ENCODE data around the gene QSOX1.

Gene QSOX1

GRCh38 chr1:180144659-180145357 lies 9.9 kb upstream of the QSOX1 start:
- DNase-seq (ENCODE audit: low read depth in 1 of 2, low spot score in 1 of 2), result no peak

GRCh38 chr1:180145446-180145845 lies 9.2 kb upstream of the QSOX1 start:
- DNase-seq (ENCODE audit: low read depth in 1 of 2, low spot score in 1 of 2), result no peak

- DNase-seq (ENCODE audit: low read depth in 1 of 2, low spot score in 1 of 2), result no peak
These were observed 3.7 kb upstream of the QSOX1 start for GRCh38 chr1:180150982-180151381.

- DNase-seq (ENCODE audit: low read depth in 1 of 2, low spot score in 1 of 2), result no peak
These were observed 3.2 kb upstream of the QSOX1 start for GRCh38 chr1:180151508-180151907.

GRCh38 chr1:180152588-180152987 lies 2.1 kb upstream of the QSOX1 start:
- no peak for DNase-seq (ENCODE audit: low read depth in 1 of 2, low spot score in 1 of 2)

GRCh38 chr1:180153032-180153431 lies 1.6 kb upstream of the QSOX1 start:
- DNase-seq (ENCODE audit: low read depth in 1 of 2, low spot score in 1 of 2), result no peak

GRCh38 chr1:180154003-180154324 lies 705 bp upstream of the QSOX1 start:
- DNase-seq (ENCODE audit: low read depth in 1 of 2, low spot score in 1 of 2), result no peak

- DNase-seq (ENCODE audit: low read depth in 1 of 2, low spot score in 1 of 2), result no peak
These were observed 563 bp downstream of the QSOX1 start for GRCh38 chr1:180155182-180155682.

- DNase-seq (ENCODE audit: low read depth in 1 of 2, low spot score in 1 of 2), result no peak
These were observed 1.5 kb downstream of the QSOX1 start for GRCh38 chr1:180156201-180156600.

GRCh38 chr1:180156631-180157091 lies 2.0 kb downstream of the QSOX1 start:
- no peak for DNase-seq (ENCODE audit: low read depth in 1 of 2, low spot score in 1 of 2)

GRCh38 chr1:180157108-180157507 lies 2.4 kb downstream of the QSOX1 start:
- DNase-seq (ENCODE audit: low read depth in 1 of 2, low spot score in 1 of 2), result no peak

GRCh38 chr1:180157576-180158057 lies 2.9 kb downstream of the QSOX1 start:
- DNase-seq (ENCODE audit: low read depth in 1 of 2, low spot score in 1 of 2), result no peak

- DNase-seq (ENCODE audit: low read depth in 1 of 2, low spot score in 1 of 2), result no peak
These were observed 3.8 kb downstream of the QSOX1 start for GRCh38 chr1:180158149-180159147.

GRCh38 chr1:180160357-180160756 lies 5.7 kb downstream of the QSOX1 start:
- no peak for DNase-seq (ENCODE audit: low read depth in 1 of 2, low spot score in 1 of 2)

- no peak for DNase-seq (ENCODE audit: low read depth in 1 of 2, low spot score in 1 of 2)
These were observed 8.4 kb downstream of the QSOX1 start for GRCh38 chr1:180163041-180163440.

- DNase-seq (ENCODE audit: low read depth in 1 of 2, low spot score in 1 of 2), result no peak
These were observed 10.4 kb downstream of the QSOX1 start for GRCh38 chr1:180165096-180165495.

GRCh38 chr1:180165509-180166435 lies 11.1 kb downstream of the QSOX1 start:
- no peak for DNase-seq (ENCODE audit: low read depth in 1 of 2, low spot score in 1 of 2)

GRCh38 chr1:180166436-180166800 lies 11.7 kb downstream of the QSOX1 start:
- no peak for DNase-seq (ENCODE audit: low read depth in 1 of 2, low spot score in 1 of 2)

GRCh38 chr1:180167021-180167701 lies 12.5 kb downstream of the QSOX1 start:
- DNase-seq (ENCODE audit: low read depth in 1 of 2, low spot score in 1 of 2), result no peak

- no peak for DNase-seq (ENCODE audit: low read depth in 1 of 2, low spot score in 1 of 2)
These were observed 13.2 kb downstream of the QSOX1 start for GRCh38 chr1:180167721-180168467.

Data from stimulated activated CD4-positive, alpha-beta T cell treated with anti-CD3 and anti-CD28 coated beads, Interleukin-15, amount 100 ng/mL, for 1 hour (primary cell).